ENCODE results near the gene C9orf152. TPM values are rescaled to one million over a fixed set of nuclear protein-coding genes. Genes with fewer than 3 reads are reported as not detected.

C9orf152 gene
- polyA plus RNA-seq, 1 donor (not counting 4 experiments of a cell fraction or from before 2014, with no cell fraction given) = not detected

DNA sequence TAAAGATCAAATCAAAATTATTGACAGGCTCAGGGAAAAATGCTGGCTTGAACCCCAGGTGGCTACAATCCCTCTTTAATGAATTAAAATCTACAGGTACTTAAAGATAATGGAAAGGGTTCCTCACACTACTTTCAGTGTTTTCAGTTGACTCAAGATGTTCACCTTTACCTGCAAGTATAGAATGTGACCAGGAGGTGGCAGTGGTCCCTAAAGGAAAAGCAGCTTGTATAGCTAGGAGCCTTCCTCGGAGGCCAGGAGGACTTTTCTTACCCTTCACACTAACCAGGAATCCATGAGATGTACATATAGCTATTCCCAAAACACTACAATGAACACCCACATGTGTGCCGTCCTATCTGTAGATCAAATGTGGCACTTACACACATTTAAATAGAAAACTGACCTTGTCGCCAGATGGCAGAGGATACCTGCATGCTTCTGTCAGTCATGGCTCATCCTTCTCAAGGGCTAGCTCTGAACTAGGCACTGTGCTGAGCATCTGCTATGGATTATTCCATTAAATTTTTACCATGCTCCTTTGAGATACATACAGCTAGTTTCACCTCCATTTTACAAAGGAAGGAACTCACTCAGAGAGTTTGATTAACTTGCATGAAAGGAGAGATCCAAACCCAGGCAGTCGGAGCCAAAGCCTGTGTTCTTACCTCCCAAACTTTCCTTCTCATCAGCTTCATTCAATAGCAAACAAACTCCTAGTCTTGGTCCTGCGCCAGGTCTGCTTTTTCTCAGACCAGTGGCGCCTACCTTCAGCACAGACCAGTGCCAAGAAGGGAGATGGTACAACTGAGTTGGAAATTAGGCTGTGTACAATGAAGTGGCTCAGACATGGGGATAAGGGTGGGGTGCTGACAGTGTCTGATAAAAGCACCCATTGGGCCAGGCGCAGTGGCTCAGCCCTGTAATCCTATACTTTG, 24.5 kb downstream of the C9orf152 start:
- TF ChIP-seq, protein P1, sequence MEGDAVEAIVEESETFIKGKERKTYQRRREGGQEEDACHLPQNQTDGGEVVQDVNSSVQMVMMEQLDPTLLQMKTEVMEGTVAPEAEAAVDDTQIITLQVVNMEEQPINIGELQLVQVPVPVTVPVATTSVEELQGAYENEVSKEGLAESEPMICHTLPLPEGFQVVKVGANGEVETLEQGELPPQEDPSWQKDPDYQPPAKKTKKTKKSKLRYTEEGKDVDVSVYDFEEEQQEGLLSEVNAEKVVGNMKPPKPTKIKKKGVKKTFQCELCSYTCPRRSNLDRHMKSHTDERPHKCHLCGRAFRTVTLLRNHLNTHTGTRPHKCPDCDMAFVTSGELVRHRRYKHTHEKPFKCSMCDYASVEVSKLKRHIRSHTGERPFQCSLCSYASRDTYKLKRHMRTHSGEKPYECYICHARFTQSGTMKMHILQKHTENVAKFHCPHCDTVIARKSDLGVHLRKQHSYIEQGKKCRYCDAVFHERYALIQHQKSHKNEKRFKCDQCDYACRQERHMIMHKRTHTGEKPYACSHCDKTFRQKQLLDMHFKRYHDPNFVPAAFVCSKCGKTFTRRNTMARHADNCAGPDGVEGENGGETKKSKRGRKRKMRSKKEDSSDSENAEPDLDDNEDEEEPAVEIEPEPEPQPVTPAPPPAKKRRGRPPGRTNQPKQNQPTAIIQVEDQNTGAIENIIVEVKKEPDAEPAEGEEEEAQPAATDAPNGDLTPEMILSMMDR (optimal IDR thresholded peaks at IDR 0.05 in 1 of 3, IDR thresholded peaks at IDR 0.05 in 1 of 3, conservative IDR thresholded peaks at IDR 0.05 in 1 of 3; ENCODE audit: extremely low read depth in 1 of 3, insufficient read depth in 2 of 3, low read length in 3 of 3) = peak; percentile 64 to 79 (median 72)
- no peak for TF ChIP-seq EZH2 (IDR thresholded peaks at IDR 0.05; ENCODE audit: low read length)
- FAIRE-seq = peak; percentile 81
- no peak for DNase-seq (ENCODE audit: low read depth, low spot score)
- dilution Hi-C loops (cut with MboI; ENCODE audit: extremely low pct_ligation_motif_present, low sequenced_read_pairs) = no loop called here
- Histone ChIP-seq H3K27me3 (ENCODE audit: control insufficient read depth, extremely low read depth, insufficient read depth, low read length) (no peaks in the 10 kb centered on the region), H3K9me3 (ENCODE audit: control insufficient read depth, low read depth, low read length) (no peaks in the 10 kb centered on the region), H2AFZ (ENCODE audit: control insufficient read depth, low read length) (no peak overlapping the region), H3K9me1 (ENCODE audit: control insufficient read depth, extremely low read depth, insufficient read depth, low read length) (peaks cover 2% of the 10 kb centered on the region), H3K79me2 (ENCODE audit: control insufficient read depth, insufficient read depth, low read length) (no peaks in the 10 kb centered on the region), H3K27ac (ENCODE audit: control insufficient read depth, insufficient read depth, low read length) (no peak overlapping the region), H3K4me2 (ENCODE audit: control insufficient read depth, extremely low read depth, insufficient read depth, low read depth, low read length) (no peak overlapping the region), H3K36me3 (ENCODE audit: control insufficient read depth in 2 of 2, extremely low read depth in 1 of 2, insufficient read depth in 2 of 2, low read length in 2 of 2) (no peaks in the 10 kb centered on the region), H3K4me1 (ENCODE audit: control insufficient read depth, extremely low read depth, insufficient read depth, low read length) (peaks cover 36% of the 10 kb centered on the region), H3K9ac (ENCODE audit: control insufficient read depth, extremely low read depth, insufficient read depth, low read length) (no peak overlapping the region), H3K4me3 (ENCODE audit: control insufficient read depth in 2 of 3, extremely low read depth in 1 of 3, insufficient read depth in 2 of 3, low read depth in 1 of 3, low read length in 3 of 3) (no peak overlapping the region), H4K20me1 (ENCODE audit: control insufficient read depth, extremely low read depth, insufficient read depth, low read length) (no peaks in the 10 kb centered on the region)

DNA sequence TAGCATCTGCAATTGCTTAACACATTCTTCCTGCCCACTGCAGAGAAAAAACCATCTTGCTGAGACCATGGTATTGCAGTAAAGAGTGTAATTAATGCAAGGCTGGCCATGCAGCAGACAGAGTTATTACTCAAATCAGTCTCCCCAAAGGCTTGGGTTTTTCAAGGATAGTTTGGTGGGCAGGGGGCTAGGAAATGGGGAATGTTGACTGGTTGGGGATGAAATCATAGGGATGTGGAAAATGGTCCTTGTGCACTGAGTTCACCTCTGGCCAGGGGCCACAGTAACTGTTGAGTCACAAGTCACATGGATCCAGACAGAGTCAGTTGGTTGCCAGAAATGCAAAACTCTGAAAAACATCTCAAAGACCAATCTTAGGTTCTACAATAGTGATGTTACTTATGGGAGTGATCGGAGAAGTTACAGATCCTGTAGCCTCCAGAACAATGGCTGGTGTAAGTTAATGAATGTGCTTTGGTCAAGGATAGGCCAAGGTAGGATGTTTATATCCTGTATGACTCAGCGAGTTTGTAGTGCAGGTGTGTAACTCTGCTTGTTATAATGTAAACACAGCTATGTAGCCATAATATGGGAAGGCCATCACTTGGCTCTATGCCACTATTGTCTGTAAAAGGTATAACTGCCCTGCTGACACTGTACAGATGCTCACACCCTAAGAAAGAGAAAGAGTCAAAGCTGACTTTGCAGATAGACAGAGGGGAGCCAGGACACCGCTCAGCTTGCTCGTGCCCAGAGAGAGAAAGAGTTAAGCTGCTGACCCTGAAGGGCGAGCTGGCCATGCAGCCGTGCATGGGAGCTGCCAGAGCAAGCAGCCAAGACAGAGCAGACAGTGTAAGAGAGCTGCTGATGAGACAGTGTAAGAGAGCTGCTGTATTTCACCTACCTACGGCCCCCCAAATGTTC, 27.2 kb downstream of the C9orf152 start:
- no peak overlapping the region for H3K4me2 ChIP-seq (ENCODE audit: control insufficient read depth, extremely low read depth, insufficient read depth, low read depth, low read length)
- DNase-seq (ENCODE audit: low read depth, low spot score) = no peak
- dilution Hi-C loops (cut with MboI; ENCODE audit: extremely low pct_ligation_motif_present, low sequenced_read_pairs) = no loop called here
- peaks cover 28% of the 10 kb centered on the region for H3K4me1 ChIP-seq (ENCODE audit: control insufficient read depth, extremely low read depth, insufficient read depth, low read length)
- H3K36me3 ChIP-seq (ENCODE audit: control insufficient read depth in 2 of 2, extremely low read depth in 1 of 2, insufficient read depth in 2 of 2, low read length in 2 of 2) = no peaks in the 10 kb centered on the region
- no peak overlapping the region for H2AFZ ChIP-seq (ENCODE audit: control insufficient read depth, low read length)
- TF ChIP-seq EZH2 (IDR thresholded peaks at IDR 0.05; ENCODE audit: low read length) = no peak
- TF ChIP-seq, protein P1 (optimal IDR thresholded peaks at IDR 0.05 in 1 of 3, IDR thresholded peaks at IDR 0.05 in 1 of 3, conservative IDR thresholded peaks at IDR 0.05 in 1 of 3; ENCODE audit: extremely low read depth in 1 of 3, insufficient read depth in 2 of 3, low read length in 3 of 3) = no peak
- peaks cover under 1% of the 10 kb centered on the region for H3K9me1 ChIP-seq (ENCODE audit: control insufficient read depth, extremely low read depth, insufficient read depth, low read length)
- H3K9me3 ChIP-seq (ENCODE audit: control insufficient read depth, low read depth, low read length) = no peaks in the 10 kb centered on the region
- no peak overlapping the region for H3K4me3 ChIP-seq (ENCODE audit: control insufficient read depth in 2 of 3, extremely low read depth in 1 of 3, insufficient read depth in 2 of 3, low read depth in 1 of 3, low read length in 3 of 3)
- no peaks in the 10 kb centered on the region for H3K27me3 ChIP-seq (ENCODE audit: control insufficient read depth, extremely low read depth, insufficient read depth, low read length)
- H4K20me1 ChIP-seq (ENCODE audit: control insufficient read depth, extremely low read depth, insufficient read depth, low read length) = no peaks in the 10 kb centered on the region
- H3K27ac ChIP-seq (ENCODE audit: control insufficient read depth, insufficient read depth, low read length) = no peak overlapping the region
- peak; percentile 39 for FAIRE-seq
- no peak overlapping the region for H3K9ac ChIP-seq (ENCODE audit: control insufficient read depth, extremely low read depth, insufficient read depth, low read length)
- H3K79me2 ChIP-seq (ENCODE audit: control insufficient read depth, insufficient read depth, low read length) = no peaks in the 10 kb centered on the region

Measured in keratinocyte (primary cell).